ENCODE data around the gene CHCHD6.

The CHCHD6 gene

DNA sequence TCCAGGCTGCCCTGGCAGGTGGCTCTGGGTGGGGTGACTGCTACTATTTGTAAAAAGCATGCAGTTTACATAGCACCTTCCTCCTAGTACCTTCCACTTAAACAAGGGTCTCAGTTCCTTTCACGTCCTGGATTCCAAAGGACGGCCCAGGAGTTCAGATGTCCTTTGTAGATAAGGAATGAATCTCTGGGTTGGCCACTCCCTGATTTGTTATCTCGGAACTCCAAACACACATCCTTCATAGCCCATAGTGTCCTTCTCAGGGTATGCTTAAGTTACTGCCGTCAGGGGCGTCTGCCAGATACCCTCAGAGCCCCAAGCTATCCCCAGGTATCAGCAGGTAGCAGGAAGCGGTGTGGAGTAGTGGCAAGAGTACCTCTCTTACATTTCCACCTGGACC, 177.8 kb downstream of the CHCHD6 start:
- no peak overlapping the region for H3K27ac ChIP-seq
- TF ChIP-seq, protein P1, sequence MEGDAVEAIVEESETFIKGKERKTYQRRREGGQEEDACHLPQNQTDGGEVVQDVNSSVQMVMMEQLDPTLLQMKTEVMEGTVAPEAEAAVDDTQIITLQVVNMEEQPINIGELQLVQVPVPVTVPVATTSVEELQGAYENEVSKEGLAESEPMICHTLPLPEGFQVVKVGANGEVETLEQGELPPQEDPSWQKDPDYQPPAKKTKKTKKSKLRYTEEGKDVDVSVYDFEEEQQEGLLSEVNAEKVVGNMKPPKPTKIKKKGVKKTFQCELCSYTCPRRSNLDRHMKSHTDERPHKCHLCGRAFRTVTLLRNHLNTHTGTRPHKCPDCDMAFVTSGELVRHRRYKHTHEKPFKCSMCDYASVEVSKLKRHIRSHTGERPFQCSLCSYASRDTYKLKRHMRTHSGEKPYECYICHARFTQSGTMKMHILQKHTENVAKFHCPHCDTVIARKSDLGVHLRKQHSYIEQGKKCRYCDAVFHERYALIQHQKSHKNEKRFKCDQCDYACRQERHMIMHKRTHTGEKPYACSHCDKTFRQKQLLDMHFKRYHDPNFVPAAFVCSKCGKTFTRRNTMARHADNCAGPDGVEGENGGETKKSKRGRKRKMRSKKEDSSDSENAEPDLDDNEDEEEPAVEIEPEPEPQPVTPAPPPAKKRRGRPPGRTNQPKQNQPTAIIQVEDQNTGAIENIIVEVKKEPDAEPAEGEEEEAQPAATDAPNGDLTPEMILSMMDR (conservative IDR thresholded peaks at IDR 0.05) = no peak

DNA sequence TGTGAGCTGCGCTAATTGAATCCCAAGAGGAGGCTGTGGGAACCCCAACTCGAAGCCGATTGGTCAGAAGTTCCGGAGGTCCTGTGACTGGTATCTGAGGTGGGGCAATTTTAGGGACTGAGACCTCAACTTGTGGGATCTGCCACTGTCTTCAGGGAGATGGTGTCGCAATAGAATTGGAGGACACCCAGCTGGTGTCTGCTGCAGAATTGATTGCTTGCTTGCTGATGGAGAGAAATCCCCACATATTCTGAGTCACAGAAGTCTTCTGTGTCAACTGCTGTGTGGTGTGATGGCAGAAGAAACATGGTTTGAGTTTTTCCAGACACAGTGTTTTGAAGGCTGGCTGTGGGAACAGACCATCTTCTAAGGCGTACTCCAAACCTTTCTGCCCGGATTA, 179.2 kb downstream of the CHCHD6 start:
- TF ChIP-seq, protein P1 (conservative IDR thresholded peaks at IDR 0.05) = no peak
- no peak overlapping the region for H3K27ac ChIP-seq

DNA sequence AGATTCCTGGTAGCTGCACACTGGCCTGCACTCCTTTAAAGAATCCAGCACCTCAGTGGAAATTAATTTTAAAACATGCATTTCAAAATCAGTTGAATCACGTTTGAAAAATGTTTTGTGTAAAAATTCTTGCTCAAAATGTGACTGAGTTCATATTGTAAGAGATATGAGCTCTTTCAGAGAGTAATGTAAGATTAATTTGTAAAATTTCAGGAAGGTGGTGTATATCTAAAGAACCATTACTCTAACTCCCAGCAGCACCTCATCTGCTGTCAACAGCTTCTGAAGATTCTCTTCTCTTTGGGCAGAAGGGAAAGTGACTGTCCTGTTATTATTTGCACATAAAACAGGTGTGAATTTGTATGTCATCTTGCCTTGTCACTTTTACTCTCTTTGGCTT, 181.4 kb downstream of the CHCHD6 start:
- TF ChIP-seq, protein P1 (conservative IDR thresholded peaks at IDR 0.05) = no peak
- no peak overlapping the region for H3K27ac ChIP-seq

DNA sequence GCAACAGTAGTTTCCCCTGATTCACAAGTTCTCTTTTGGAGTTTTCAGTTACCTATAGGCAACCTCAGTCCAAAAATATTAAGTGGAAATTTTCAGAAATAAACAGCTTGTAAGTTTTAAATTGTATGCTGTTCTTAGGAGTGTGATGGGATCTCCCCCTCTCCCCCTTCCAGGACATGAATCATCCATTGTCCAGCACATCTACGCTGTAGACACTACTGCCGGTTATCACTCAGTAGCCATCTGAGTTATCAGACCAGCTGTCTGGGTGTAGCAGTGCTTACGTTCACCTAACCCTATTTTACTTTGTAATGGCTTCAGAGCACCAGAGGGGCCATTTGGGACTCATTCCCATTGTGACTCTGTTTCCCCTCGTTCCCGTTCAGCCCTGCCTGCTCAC, 182.2 kb downstream of the CHCHD6 start:
- TF ChIP-seq, protein P1 (conservative IDR thresholded peaks at IDR 0.05) = no peak
- no peak overlapping the region for H3K27ac ChIP-seq

DNA sequence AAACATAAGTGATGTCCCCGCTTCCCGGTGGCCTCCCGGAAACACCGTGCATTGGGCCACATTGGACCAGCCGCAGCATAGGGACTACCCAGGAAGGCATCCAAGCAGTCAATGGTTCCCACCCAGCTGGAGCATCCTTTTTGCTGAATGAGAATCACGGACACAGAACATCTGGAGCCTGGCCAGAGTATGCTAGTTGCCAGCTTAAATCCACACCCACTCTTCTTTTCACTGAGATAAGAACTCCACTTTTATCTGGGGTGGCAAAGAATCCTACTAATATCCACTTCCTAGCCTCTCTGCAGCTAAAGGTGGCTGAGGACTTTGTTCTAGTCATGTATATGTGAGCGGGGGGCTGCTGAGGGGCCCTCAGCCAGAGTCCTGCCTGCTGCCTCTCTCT, 183.6 kb downstream of the CHCHD6 start:
- TF ChIP-seq, protein P1 (conservative IDR thresholded peaks at IDR 0.05) = no peak
- no peak overlapping the region for H3K27ac ChIP-seq

DNA sequence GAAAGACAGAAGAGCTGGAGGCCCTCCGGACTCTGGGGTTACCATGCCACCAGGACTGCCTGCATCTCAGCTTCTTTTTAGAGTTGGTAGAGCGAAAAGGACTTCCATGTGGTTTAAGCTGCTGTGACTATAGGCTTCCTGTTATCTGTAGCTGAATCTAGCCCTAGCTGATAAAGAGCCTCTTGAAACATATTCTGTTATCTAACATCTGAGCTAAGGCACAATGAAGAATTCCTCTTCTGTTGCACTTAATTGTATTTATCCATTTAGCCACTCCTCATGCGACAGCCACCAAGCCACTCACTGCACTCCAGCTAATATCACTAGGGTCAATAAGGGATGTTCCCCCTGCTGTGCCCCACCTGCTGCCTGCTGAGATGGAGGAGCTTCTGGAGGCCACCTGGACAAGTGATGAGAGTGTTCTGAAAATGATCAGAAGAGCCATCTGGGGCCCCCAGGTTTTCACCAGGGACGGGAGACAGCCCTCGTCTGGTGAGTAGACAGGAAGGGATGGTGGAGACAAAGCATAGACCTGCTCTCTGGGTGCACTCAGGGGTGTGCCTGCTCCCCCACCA, 184.2 kb downstream of the CHCHD6 start:
- no peak overlapping the region for H3K27ac ChIP-seq
- TF ChIP-seq, protein P1 (conservative IDR thresholded peaks at IDR 0.05) = no peak

DNA sequence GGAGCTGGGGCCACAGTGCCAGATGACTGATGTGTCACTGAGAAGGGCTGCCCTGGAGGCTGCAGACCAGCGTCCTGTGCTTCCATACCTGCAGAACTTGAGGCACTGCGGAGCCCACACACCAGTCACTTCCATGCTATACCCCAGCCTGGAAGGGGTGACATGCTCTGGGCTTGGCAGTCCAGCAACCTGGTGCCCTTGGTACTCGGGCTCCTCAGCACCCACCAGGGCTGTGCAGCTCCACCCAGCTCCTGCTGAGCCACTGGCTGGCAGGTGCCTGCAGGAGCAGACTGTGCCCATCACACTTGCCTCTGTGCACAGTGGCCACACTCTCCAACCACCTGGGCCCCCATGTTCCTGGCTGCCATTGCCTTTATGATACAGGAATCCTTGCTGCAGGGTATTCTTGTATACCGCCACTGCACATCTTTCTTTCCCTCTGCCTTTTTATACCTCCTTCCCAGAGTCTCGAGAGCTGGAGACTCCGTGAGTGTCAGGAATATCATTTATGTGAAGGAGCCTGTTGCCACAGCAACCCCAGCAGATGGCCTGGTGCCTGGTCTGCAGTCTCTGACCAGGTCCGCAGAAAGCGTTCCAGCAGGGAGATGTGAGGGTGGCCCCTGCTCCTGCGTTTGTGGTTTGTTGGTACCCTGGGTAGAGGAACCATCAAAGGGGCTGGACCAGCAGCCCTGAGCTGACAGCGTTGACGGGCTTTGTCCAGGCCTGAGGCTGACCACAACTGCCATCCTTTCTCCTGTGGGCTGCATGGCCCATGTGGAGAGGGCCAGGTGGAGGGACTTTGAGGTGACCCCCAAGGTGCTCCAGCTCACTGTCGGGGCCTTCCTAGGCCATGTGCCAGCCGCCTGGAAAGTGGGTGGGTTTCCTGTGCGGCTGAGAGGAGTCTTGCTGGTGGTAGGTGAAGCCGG, 185.5 kb downstream of the CHCHD6 start:
- TF ChIP-seq, protein P1 (conservative IDR thresholded peaks at IDR 0.05) = no peak
- no peak overlapping the region for H3K27ac ChIP-seq
